Measurements from ENCODE around the gene ZNF776. TPM values are rescaled to one million over a fixed set of nuclear protein-coding genes. Genes with fewer than 3 reads are reported as not detected.
"Not testable (repeated sequence)": the region's sequence is repeated elsewhere in the genome, so short reads cannot be mapped to it uniquely, and the experiment has no call there.

The ZNF776 gene
- polyA plus RNA-seq, 3 donors = 32.9 to 45.5 (median 40.8) TPM

DNA sequence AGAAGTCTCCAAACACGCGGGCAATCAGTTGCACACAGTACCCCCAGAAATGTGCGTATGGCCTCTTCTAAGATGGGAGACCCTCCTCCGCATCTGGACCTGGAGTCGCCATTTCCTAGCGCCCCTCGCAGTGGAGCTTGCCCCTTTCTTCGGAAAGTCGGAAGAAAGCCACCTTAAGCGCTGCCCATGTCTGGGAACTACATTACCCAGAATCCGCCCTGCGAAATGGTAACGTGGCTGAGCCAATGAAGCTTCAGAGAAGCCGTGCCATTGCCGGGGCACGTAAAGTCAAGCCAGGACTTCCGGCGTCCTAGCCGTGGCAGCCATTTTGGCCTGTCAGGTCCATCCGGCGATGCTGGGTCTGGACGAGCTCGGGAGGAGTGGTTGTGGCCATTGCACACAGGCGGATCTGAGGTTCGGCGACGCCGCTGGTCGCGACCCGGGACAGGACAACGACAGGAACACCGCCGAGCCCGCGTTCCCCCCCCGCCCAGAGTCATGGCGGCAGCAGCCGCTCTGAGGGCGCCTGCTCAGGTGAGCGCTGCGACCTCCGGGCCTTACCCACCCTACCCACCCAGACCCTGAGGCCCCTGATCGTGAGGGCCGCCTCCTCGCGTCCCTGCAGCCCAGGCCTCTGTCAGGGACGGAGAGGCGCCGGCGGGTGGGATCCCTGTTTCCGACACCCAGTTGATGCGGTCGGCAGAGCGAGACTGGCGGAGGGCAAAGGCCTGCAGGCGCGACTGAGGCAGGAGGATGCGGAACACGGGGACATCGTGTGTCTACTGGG is 22.9 kb downstream of the ZNF776 start, which contains the start of gene ZNF586:
Gene ZNF586, plus strand, starts transcription at position 332 of the 787 bp plus-strand sequence. Its CDS starts 167 bp downstream, at position 499.
- DNase-seq = peak; percentile 91

DNA sequence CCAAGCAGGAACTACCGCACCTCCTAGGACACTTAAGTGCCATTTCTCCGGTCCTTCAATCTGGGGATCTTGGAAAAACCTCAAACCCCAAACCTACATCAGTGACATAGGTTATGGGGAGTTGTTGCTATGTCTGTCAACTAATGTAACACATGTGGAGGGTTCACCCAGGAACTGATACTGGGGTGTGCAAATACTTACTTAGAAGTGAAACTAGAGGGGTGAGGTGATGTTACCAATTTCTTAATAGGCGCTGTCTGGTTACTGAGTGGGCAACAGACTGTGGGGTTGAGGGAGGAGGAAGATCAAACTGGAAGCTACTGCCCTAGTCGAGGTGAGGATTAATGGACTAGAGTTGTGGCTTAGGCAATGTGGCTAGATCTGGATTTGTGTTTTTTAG is 24.8 kb downstream of the ZNF776 start:
- no peak for DNase-seq

- DNase-seq = no peak
Measured at GRCh38 chr19:57773488-57773887, 26.9 kb downstream of the ZNF776 start.

DNA sequence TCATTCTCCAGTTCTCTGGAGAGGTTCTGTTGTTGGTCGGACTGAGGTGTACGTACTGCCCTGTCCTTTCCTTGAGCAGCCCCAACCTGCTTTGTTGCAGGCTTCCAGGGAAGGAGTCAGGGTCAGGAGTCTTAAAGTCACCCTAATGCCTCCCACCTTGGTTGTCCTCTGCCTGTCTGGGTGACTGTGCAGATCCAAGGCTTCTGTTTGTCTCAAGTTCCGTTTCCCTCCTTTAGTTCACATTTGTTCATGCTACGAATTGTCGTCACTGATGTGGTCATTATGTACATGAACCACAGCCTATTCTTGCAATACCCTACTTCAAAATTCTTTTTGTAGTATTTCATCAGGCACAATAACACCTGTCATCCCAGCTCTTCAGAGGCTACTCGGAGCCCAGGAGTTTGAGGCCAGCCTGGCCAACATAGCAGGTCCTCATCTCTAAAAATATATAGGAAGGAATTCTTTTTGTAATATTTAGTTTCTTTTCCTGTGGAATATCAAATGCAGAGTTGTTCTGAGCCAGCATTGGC is 30.2 kb downstream of the ZNF776 start:
- DNase-seq = no peak

DNA sequence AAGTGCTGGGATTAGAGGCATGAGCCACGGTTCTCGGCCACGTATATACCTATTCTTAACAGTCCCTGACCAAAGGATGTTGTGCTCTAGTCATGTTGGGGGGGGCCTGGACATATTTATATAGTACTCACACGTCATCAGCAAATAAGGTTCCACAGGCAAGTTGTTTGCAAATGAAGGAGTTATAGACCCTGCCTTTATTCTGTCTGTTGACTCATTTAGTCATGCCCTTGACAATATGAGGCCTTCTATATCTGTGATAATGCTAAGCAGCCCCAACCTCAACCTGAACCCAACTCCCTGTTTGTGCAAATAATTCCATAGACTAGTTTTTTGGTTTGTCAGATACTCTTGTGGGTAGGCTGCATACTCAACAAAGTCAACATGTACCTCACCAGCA is 31.7 kb downstream of the ZNF776 start:
- no peak for DNase-seq

DNA sequence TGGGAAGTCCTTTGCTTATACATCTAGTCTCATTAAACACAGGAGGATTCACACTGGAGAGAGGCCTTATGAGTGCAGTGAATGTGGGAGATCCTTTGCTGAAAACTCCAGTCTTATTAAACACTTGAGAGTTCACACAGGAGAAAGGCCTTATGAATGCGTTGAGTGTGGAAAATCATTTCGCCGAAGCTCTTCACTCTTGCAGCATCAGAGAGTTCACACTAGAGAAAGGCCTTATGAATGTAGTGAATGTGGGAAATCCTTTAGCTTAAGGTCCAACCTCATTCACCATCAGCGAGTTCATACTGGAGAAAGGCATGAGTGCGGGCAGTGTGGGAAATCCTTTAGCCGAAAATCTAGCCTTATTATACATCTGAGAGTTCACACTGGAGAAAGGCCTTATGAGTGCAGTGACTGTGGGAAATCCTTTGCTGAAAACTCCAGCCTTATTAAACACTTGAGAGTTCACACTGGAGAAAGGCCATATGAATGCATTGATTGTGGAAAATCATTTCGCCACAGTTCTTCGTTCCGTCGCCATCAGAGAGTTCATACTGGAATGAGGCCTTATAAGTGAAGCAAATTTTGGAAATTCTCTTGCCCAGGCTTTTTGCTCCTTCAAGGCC is 32.7 kb downstream of the ZNF776 start:
- DNase-seq = no peak

DNA sequence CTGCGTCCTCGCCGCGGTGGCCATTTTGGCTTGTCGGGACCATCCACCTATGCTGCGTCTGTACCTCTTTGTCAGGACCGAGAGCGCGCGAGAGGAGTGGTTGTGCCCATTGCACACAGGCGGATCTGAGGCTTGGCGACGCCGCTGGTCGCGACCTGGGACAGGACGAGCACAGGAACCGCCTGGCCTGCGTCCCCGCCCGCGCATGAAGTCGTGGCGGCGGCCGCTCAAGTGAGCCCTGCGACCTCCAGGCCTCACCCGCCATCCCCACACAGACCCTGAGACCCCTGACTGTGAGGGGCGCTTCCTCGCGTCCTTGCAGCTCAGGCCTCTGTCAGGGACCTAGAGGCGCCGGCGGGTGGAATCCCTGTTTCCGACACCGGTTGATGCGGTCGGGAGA is 39.7 kb downstream of the ZNF776 start:
- no peak for DNase-seq

DNA sequence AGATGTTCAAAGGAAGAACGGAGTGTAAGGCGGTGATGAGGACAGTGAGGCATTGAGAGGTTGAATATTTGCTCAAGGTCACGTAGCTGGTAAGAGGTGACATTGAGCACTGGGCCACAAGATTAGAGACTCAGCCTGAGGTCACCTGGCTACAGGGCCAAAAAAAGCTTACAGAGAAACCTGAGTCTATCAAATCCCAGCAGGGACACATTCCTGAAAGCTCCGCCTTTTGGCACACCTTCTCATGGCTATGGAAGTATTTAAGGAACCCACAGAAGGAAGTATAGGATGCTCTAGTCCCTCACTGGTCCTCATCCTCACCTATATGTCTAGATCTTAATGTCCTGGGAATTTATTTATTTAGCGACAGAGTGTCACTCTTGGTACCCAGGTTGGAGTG is 40.3 kb downstream of the ZNF776 start:
- DNase-seq = no peak

DNA sequence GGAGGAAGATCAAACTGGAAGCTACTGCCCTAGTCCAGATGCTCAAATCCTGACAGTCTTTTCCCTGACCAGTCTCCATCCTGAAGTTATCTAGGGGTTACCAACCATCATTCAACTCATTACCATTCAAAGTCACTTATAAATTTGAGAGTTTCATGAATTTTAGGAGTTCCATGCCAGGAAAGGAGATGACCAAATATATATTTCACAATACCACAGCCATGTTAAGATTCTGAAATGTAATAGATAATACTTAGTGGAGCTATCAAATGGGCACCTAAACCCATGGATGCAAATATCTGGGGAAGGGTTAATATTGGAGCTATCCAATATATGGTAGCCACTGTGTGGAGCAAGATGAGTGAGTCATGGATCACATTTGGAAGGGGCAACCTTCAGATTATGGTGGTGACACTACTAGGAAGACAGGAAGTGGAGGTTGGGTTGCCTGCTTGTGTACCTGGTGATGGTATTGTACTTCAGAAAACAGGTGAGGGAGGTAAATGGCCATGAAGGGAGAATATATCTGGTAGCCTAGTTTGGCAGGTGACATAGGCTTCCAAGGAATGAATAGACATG is 41.6 kb downstream of the ZNF776 start:
- DNase-seq = no peak

GRCh38 chr19:57789288-57789687 is 42.7 kb downstream of the ZNF776 start:
- DNase-seq = no peak

GRCh38 chr19:57796580-57796979 is 50.0 kb downstream of the ZNF776 start:
- not testable (repeated sequence) for DNase-seq

- DNase-seq = no peak
Measured at GRCh38 chr19:57800696-57801095, 54.1 kb downstream of the ZNF776 start.

GRCh38 chr19:57802269-57802668 is 55.7 kb downstream of the ZNF776 start:
- no peak for DNase-seq

DNA sequence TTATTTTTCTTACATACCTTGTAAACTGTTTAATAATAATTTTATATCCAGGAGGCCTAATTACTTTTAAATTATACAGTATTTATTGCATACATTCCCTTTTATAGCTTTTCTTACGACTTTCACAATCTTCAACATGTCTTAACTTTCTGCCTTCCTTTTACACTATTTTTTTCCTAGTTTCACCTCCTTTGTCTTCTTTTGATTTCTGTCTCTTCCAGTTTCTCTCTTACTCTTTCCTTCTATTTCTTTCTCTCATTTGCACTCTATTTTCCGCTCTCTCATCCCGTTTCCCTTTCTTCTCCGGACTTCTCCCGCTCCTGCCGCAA is 56.6 kb downstream of the ZNF776 start:
- DNase-seq = no peak

- peak; percentile 57 for DNase-seq
Measured at GRCh38 chr19:57803594-57804325, 57.1 kb downstream of the ZNF776 start.

GRCh38 chr19:57807541-57807940 is 60.9 kb downstream of the ZNF776 start:
- DNase-seq = no peak

Other genes starting within 250 kb of the ZNF776 start
- 10 to 100 TPM; 11.4 to 17.0 (median 16.0) TPM for gene ZNF773, start 246.9 kb upstream of the ZNF776 start, polyA plus RNA-seq (ENCODE audit: insufficient read length in 3 of 3)
- gene ZNF549, start 219.5 kb upstream of the ZNF776 start, polyA plus RNA-seq (ENCODE audit: insufficient read length in 3 of 3) = 10 to 100 TPM; 10.8 to 17.9 (median 16.3) TPM
- gene ZNF550, start 187.0 kb upstream of the ZNF776 start, polyA plus RNA-seq (ENCODE audit: insufficient read length in 3 of 3) = 10 to 100 TPM; 19.1 to 25.3 (median 20.8) TPM
- gene ZNF416, start 167.9 kb upstream of the ZNF776 start, polyA plus RNA-seq (ENCODE audit: insufficient read length in 3 of 3) = 1 to 10 TPM; 7.7 to 9.5 (median 9.3) TPM
- gene ZIK1, start 162.7 kb upstream of the ZNF776 start, polyA plus RNA-seq (ENCODE audit: insufficient read length in 3 of 3) = 10 to 100 TPM; 19.7 to 21.0 (median 20.8) TPM
- gene ZNF530, start 146.9 kb upstream of the ZNF776 start, polyA plus RNA-seq (ENCODE audit: insufficient read length in 3 of 3) = 1 to 10 TPM; 4.6 to 7.7 (median 6.7) TPM
- 10 to 100 TPM; 25.9 to 30.7 (median 27.7) TPM for gene ZNF134, start 132.6 kb upstream of the ZNF776 start, polyA plus RNA-seq (ENCODE audit: insufficient read length in 3 of 3)
- 10 to 100 TPM; 29.8 to 52.6 (median 38.6) TPM for gene ZNF211, start 113.6 kb upstream of the ZNF776 start, polyA plus RNA-seq (ENCODE audit: insufficient read length in 3 of 3)
- gene ZSCAN4, start 77.9 kb upstream of the ZNF776 start, polyA plus RNA-seq (ENCODE audit: insufficient read length in 3 of 3) = under 1 TPM in 1 of 3 donors, not detected in 2; 0.24 TPM
- 10 to 100 TPM; 12.3 to 21.4 (median 17.8) TPM for gene ZNF551, start 64.8 kb upstream of the ZNF776 start, polyA plus RNA-seq (ENCODE audit: insufficient read length in 3 of 3)
- 10 to 100 TPM; 23.9 to 39.4 (median 37.7) TPM for gene ZNF154, start 37.6 kb upstream of the ZNF776 start, polyA plus RNA-seq (ENCODE audit: insufficient read length in 3 of 3)
- 10 to 100 TPM; 17.3 to 27.2 (median 20.8) TPM for gene ZNF671, start 19.2 kb upstream of the ZNF776 start, polyA plus RNA-seq (ENCODE audit: insufficient read length in 3 of 3)
- gene ZNF586, start 22.9 kb downstream of the ZNF776 start, polyA plus RNA-seq (ENCODE audit: insufficient read length in 3 of 3) = 10 to 100 TPM; 17.8 to 33.8 (median 30.4) TPM
- 10 to 100 TPM; 13.1 to 31.5 (median 30.4) TPM for gene ZNF552, start 68.1 kb downstream of the ZNF776 start, polyA plus RNA-seq (ENCODE audit: insufficient read length in 3 of 3)
- 10 to 100 TPM; 12.1 to 24.3 (median 18.0) TPM for gene ZNF587B, start 83.5 kb downstream of the ZNF776 start, polyA plus RNA-seq (ENCODE audit: insufficient read length in 3 of 3)
- 10 to 100 TPM; 19.4 to 51.0 (median 49.6) TPM for gene ZNF587, start 103.0 kb downstream of the ZNF776 start, polyA plus RNA-seq (ENCODE audit: insufficient read length in 3 of 3)
- gene ZNF814, start 142.2 kb downstream of the ZNF776 start, polyA plus RNA-seq (ENCODE audit: insufficient read length in 3 of 3) = 10 to 100 TPM; 50.7 to 97.4 (median 78.8) TPM
- gene ZNF417, start 169.8 kb downstream of the ZNF776 start, polyA plus RNA-seq (ENCODE audit: insufficient read length in 3 of 3) = 10 to 100 TPM; 19.9 to 41.8 (median 40.1) TPM
- 10 to 100 TPM; 20.2 to 40.1 (median 30.0) TPM for gene ZNF418, start 188.6 kb downstream of the ZNF776 start, polyA plus RNA-seq (ENCODE audit: insufficient read length in 3 of 3)
- gene ZNF256, start 200.9 kb downstream of the ZNF776 start, polyA plus RNA-seq (ENCODE audit: insufficient read length in 3 of 3) = 10 to 100 TPM in 2 of 3 donors, 1 to 10 TPM in 1; 9.0 to 11.2 (median 11.0) TPM
- gene C19orf18, start 227.7 kb downstream of the ZNF776 start, polyA plus RNA-seq (ENCODE audit: insufficient read length in 3 of 3) = 1 to 10 TPM in 2 of 3 donors, under 1 TPM in 1; 0.97 to 3.0 (median 2.8) TPM

Data from renal pelvis (tissue), 4 donors.